Gastroesophageal sphincter (tissue), 3 donors: Measurements from ENCODE around the gene MARK3.

ENCODE experiments used
- CTCF ChIP-seq, 4 experiments: fragments of 200-600 bp in 2 of 4; fragments of 450-650 bp in 2 of 4; sonication (generic) in 1 of 4; IDR thresholded peaks; one replicate each; pipeline ENCODE4 v1.5.1; 2017 to 2019; ENCODE audit warnings: antibody characterized with exemption in 4 of 4, mild to moderate bottlenecking in 2 of 4, moderate library complexity in 2 of 4
- EP300 ChIP-seq: sonication (generic); formaldehyde crosslinking; IDR thresholded peaks from one replicate; pipeline ENCODE4 v1.6.1; 2017; ENCODE audit warnings: antibody characterized with exemption, mild to moderate bottlenecking
- POLR2A ChIP-seq, 2 donors: fragments of 450-650 bp; IDR thresholded peaks; one replicate each; pipeline ENCODE4 v1.6.1; 2017; ENCODE audit warnings: antibody characterized with exemption in 2 of 2, mild to moderate bottlenecking in 2 of 2, moderate library complexity in 1 of 2
- POLR2AphosphoS5 ChIP-seq: sonication (generic); formaldehyde crosslinking; IDR thresholded peaks from one replicate; pipeline ENCODE4 v1.6.1; 2017; ENCODE audit warnings: antibody characterized with exemption

- no peak for TF ChIP-seq POLR2AphosphoS5
- no peak for TF ChIP-seq CTCF (IDR thresholded peaks at IDR 0.05)
- no peak for TF ChIP-seq EP300
- no peak for TF ChIP-seq POLR2A (IDR thresholded peaks at IDR 0.05)
These were observed 118.1 kb downstream of the MARK3 start for GRCh38 chr14:103503296-103503695.
